Mesenchymal stem cell (in vitro differentiated cells and primary cell): ENCODE data around the gene HLCS.

ENCODE experiments used
- DNase-seq: peaks from one replicate; pipeline ENCODE4 v3.0.0-alpha.2; 2013
- H2AFZ ChIP-seq: one replicate; pipeline ENCODE4 v1.6.1; 2013; ENCODE audit warnings: low read depth, mild to moderate bottlenecking, control low read depth, inconsistent platforms, low read length, moderate library complexity
- H2AK5ac ChIP-seq: 2 replicates; pipeline ENCODE4 v1.6.1; 2013; ENCODE audit warnings: low read length, moderate library complexity, mild to moderate bottlenecking, inconsistent platforms; ENCODE audit not compliant: severe bottlenecking
- H2BK120ac ChIP-seq: one replicate; pipeline ENCODE4 v1.6.1; 2013; ENCODE audit warnings: low read depth, mild to moderate bottlenecking, inconsistent platforms, low read length, moderate library complexity
- H2BK12ac ChIP-seq, 2 experiments: one replicate each; pipeline ENCODE4 v1.6.1; 2013; ENCODE audit warnings: inconsistent platforms in 2 of 2, low read length in 2 of 2, mild to moderate bottlenecking in 2 of 2, moderate library complexity in 2 of 2, control low read depth in 1 of 2
- H2BK15ac ChIP-seq: one replicate; pipeline ENCODE4 v1.6.1; 2013; ENCODE audit warnings: mild to moderate bottlenecking, low read depth, inconsistent platforms; ENCODE audit not compliant: poor library complexity, severe bottlenecking
- H2BK5ac ChIP-seq: 2 replicates; pipeline ENCODE4 v1.6.1; 2013; ENCODE audit warnings: low read depth, mild to moderate bottlenecking, low read length, control low read depth, inconsistent platforms; ENCODE audit not compliant: poor library complexity, severe bottlenecking
- H3K14ac ChIP-seq, 2 experiments: one replicate each; pipeline ENCODE4 v1.6.1; 2013; ENCODE audit warnings: inconsistent platforms in 2 of 2, low read length in 2 of 2, control low read depth in 1 of 2, mild to moderate bottlenecking in 1 of 2, moderate library complexity in 1 of 2
- H3K18ac ChIP-seq, 2 experiments: one replicate each; pipeline ENCODE4 v1.6.1; 2013; ENCODE audit warnings: inconsistent platforms in 2 of 2, low read length in 2 of 2, control low read depth in 1 of 2, low read depth in 1 of 2, mild to moderate bottlenecking in 1 of 2
- H3K23ac ChIP-seq, 2 experiments: one replicate each; pipeline ENCODE4 v1.6.1; 2013; ENCODE audit warnings: inconsistent platforms in 2 of 2, low read length in 2 of 2, mild to moderate bottlenecking in 2 of 2, moderate library complexity in 2 of 2, control low read depth in 1 of 2
- H3K27ac ChIP-seq: 2 replicates; pipeline ENCODE4 v1.5.1; 2013; ENCODE audit warnings: mild to moderate bottlenecking, moderate library complexity, low read length, control low read depth, inconsistent platforms; ENCODE audit not compliant: poor library complexity, severe bottlenecking
- H3K27me3 ChIP-seq, 2 experiments: 2 replicates each; pipeline versions ENCODE4 v1.6.1 to v1.7.0; 2013; ENCODE audit warnings: low read length in 2 of 2, mild to moderate bottlenecking in 2 of 2, moderate library complexity in 2 of 2, control low read depth in 1 of 2, inconsistent platforms in 1 of 2; ENCODE audit not compliant: control insufficient read depth in 1 of 2, insufficient read depth in 1 of 2
- H3K36me3 ChIP-seq, 2 experiments: 2 replicates each; pipeline versions ENCODE4 v1.6.1 to v1.7.0; 2013; ENCODE audit warnings: low read length in 2 of 2, control low read depth in 1 of 2, inconsistent platforms in 1 of 2, low read depth in 1 of 2, mild to moderate bottlenecking in 1 of 2; ENCODE audit not compliant: insufficient read depth in 2 of 2, control insufficient read depth in 1 of 2
- H3K4ac ChIP-seq, 2 experiments: one replicate each; pipeline ENCODE4 v1.6.1; 2013; ENCODE audit warnings: inconsistent platforms in 2 of 2, low read length in 2 of 2, mild to moderate bottlenecking in 2 of 2, moderate library complexity in 2 of 2, control low read depth in 1 of 2, low read depth in 1 of 2
- H3K4me1 ChIP-seq: 2 replicates; pipeline ENCODE4 v1.6.1; 2013; ENCODE audit warnings: low read depth, low read length, control low read depth; ENCODE audit not compliant: control insufficient read depth, insufficient read depth
- H3K4me2 ChIP-seq: 2 replicates; pipeline ENCODE4 v1.6.1; 2013; ENCODE audit warnings: low read length, mild to moderate bottlenecking, inconsistent platforms; ENCODE audit not compliant: poor library complexity, severe bottlenecking
- H3K4me3 ChIP-seq, 2 experiments: 2 replicates each; pipeline versions ENCODE4 v1.5.1 to v1.7.0; 2013; ENCODE audit warnings: low read length in 2 of 2, mild to moderate bottlenecking in 2 of 2, control low read depth in 1 of 2, low read depth in 1 of 2; ENCODE audit not compliant: insufficient read depth in 1 of 2
- H3K79me1 ChIP-seq: replicated peaks from 2 replicates; pipeline ENCODE4 v1.6.1; 2013; ENCODE audit warnings: mild to moderate bottlenecking, control low read depth, low read length, inconsistent platforms; ENCODE audit not compliant: poor library complexity, severe bottlenecking
- H3K9ac ChIP-seq: 2 replicates; pipeline ENCODE4 v1.7.0; 2013; ENCODE audit warnings: mild to moderate bottlenecking, low read length, moderate library complexity
- H3K9me3 ChIP-seq: 2 replicates; pipeline ENCODE4 v1.7.0; 2013; ENCODE audit warnings: mild to moderate bottlenecking, low read length; ENCODE audit not compliant: control insufficient read depth
- H4K8ac ChIP-seq: one replicate; pipeline ENCODE4 v1.6.1; 2013; ENCODE audit warnings: inconsistent platforms, mild to moderate bottlenecking, low read length, moderate library complexity
- H4K91ac ChIP-seq: one replicate; pipeline ENCODE4 v1.6.1; 2013; ENCODE audit warnings: mild to moderate bottlenecking, low read length, inconsistent platforms
- WGBS: methylation state at CpG from one replicate; pipeline ENCODE4 v1.1.7; 2013; ENCODE audit warnings: mixed read lengths; 5-methylcytosine and 5-hydroxymethylcytosine counted together

HLCS gene

DNA sequence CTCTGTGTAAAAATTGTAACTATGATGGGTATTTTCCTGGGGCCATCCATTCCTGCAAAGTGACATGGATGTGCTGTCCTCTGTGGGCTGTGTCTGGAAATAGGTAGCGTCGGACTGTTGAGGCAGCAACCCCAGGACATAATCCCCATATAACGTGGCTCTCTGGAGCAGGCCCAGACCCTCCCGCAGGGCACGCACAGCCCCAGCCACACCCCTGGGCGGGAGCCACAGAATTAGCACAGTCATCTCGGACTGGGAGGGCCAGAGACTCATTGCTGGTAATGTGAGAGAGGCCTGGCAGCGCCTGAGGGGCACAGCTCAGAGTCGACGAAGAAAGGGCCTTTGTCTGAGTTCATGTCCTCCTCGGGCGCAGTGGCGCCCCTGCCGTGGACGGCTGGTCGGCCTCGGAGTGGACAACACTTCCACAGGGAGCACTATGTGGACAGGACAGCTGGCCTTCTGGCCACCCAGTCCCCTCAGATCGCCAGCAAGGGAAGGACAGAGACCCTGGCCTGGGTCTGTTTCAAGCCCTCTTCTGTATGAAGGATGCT, 247.4 kb downstream of the HLCS start:
- Histone ChIP-seq H3K18ac (no peak overlapping the region), H3K4me2 (no peak overlapping the region), H3K9me3 (no peaks in the 10 kb centered on the region), H3K4ac (no peak overlapping the region), H3K36me3 (no peaks in the 10 kb centered on the region), H3K27ac (no peak overlapping the region), H2BK15ac (no peak overlapping the region), H3K79me1 (peaks cover 2% of the 10 kb centered on the region), H3K27me3 (peaks cover 20 to 60% of the 10 kb centered on the region in 2 experiments), H2AFZ (no peak overlapping the region), H2AK5ac (no peak overlapping the region), H3K23ac (no peak overlapping the region), H4K8ac (no peak overlapping the region), H3K14ac (no peak overlapping the region), H2BK12ac (no peak overlapping the region), H3K9ac (no peak overlapping the region), H4K91ac (no peak overlapping the region), H3K4me3 (no peak overlapping the region), H3K4me1 (no peaks in the 10 kb centered on the region), H2BK5ac (no peak overlapping the region), H2BK120ac (no peak overlapping the region)
- no peak for DNase-seq
- WGBS, result 84% methylated on average over 18 of the region's 18 CpGs

DNA sequence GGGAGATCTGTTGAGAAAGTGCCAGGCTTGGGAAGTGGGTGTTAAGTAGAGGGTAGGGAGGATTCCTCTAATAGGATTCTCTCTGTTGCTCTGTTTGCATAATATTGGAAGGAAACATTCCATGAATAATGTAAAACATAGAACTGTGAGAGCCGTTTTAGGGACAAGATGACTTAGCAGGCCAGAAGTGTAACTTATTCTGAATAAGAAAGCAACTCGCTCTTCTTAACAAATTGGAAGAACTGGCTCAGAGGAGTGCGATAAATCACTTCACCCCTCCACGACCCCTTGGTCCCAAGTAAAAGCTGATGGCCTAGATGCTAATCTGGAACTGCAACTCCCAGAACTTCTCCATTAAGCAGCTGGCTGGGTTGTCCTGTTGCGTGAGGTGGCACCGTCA, 248.5 kb downstream of the HLCS start:
- peaks cover 24 to 62% of the 10 kb centered on the region in 2 experiments for H3K27me3 ChIP-seq
- no peaks in the 10 kb centered on the region for H3K36me3 ChIP-seq
- no peak overlapping the region for H4K91ac ChIP-seq
- no peak overlapping the region for H3K4ac ChIP-seq
- no peak for DNase-seq
- no peaks in the 10 kb centered on the region for H3K9me3 ChIP-seq
- no peak overlapping the region for H3K9ac ChIP-seq
- no peak overlapping the region for H2AK5ac ChIP-seq
- H3K4me2 ChIP-seq, result no peak overlapping the region
- H2BK120ac ChIP-seq, result no peak overlapping the region
- H4K8ac ChIP-seq, result no peak overlapping the region
- H3K79me1 ChIP-seq, result peaks cover 2% of the 10 kb centered on the region
- 73% methylated on average over 6 of the region's 6 CpGs for WGBS
- no peak overlapping the region for H3K14ac ChIP-seq
- no peaks in the 10 kb centered on the region for H3K4me1 ChIP-seq
- no peak overlapping the region for H3K27ac ChIP-seq
- H2BK5ac ChIP-seq, result no peak overlapping the region
- H3K23ac ChIP-seq, result no peak overlapping the region
- H3K4me3 ChIP-seq, result no peak overlapping the region
- H3K18ac ChIP-seq, result no peak overlapping the region
- H2AFZ ChIP-seq, result no peak overlapping the region
- no peak overlapping the region for H2BK12ac ChIP-seq
- H2BK15ac ChIP-seq, result no peak overlapping the region

DNA sequence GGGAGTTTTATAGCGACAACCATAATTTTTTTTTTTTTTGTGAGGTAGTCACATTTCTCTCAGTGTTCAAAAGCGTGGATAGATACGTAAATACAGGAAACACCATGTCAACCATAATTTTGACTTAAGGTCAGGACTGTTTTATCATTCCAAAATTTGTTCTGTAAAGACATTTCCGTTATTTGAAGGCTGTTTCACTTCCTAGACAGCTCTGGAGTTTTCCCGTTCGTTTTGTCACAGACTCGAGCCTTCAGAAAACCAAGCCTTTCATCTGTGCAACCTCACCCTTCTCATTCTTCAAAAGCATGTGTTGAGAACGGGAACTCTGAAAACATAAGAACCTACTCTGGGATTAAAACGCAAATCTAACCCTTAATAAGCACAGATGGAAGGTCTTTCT, 249.6 kb downstream of the HLCS start:
- Histone ChIP-seq H3K4ac (no peak overlapping the region), H4K91ac (no peak overlapping the region), H3K4me3 (no peak overlapping the region), H3K4me2 (no peak overlapping the region), H3K18ac (no peak overlapping the region), H2BK15ac (no peak overlapping the region), H2BK120ac (no peak overlapping the region), H4K8ac (no peak overlapping the region), H3K14ac (no peak overlapping the region), H3K36me3 (no peaks in the 10 kb centered on the region), H3K9ac (no peak overlapping the region), H3K4me1 (no peaks in the 10 kb centered on the region), H3K23ac (no peak overlapping the region), H3K9me3 (no peaks in the 10 kb centered on the region), H3K79me1 (peaks cover 2% of the 10 kb centered on the region), H2AFZ (no peak overlapping the region), H2AK5ac (no peak overlapping the region), H3K27ac (no peak overlapping the region), H2BK5ac (no peak overlapping the region), H2BK12ac (no peak overlapping the region), H3K27me3 (peaks cover 29 to 69% of the 10 kb centered on the region in 2 experiments)
- WGBS, result 88% methylated on average over 7 of the region's 9 CpGs
- DNase-seq, result no peak

DNA sequence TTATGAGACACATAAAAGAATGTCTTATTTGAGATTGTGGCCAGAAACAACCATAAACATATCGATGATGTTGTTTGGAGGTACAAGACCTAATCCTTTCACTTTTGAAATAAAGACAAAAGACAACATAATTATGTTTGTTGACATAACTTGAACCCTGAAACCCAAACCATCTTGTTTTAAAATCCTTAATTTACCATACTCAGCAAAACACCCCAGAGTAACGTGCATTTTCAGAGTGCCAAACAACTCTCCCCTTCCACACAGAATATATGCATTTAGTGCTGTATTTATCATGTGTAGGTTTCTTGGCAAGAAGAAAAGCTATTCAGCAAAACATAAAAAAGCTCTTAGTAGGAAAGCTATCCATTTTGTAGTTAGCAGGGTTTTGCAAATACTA, 250.1 kb downstream of the HLCS start:
- Histone ChIP-seq H2BK5ac (no peak overlapping the region), H2BK120ac (no peak overlapping the region), H3K4me1 (no peaks in the 10 kb centered on the region), H2AK5ac (no peak overlapping the region), H3K23ac (no peak overlapping the region), H3K79me1 (peaks cover 2% of the 10 kb centered on the region), H2BK12ac (no peak overlapping the region), H3K4me2 (no peak overlapping the region), H2BK15ac (no peak overlapping the region), H4K8ac (no peak overlapping the region), H2AFZ (no peak overlapping the region), H3K4me3 (no peak overlapping the region), H3K14ac (no peak overlapping the region), H3K9me3 (no peaks in the 10 kb centered on the region), H3K36me3 (no peaks in the 10 kb centered on the region), H3K27ac (no peak overlapping the region), H3K9ac (no peak overlapping the region), H3K27me3 (peaks cover 26 to 73% of the 10 kb centered on the region in 2 experiments), H4K91ac (no peak overlapping the region), H3K4ac (no peak overlapping the region), H3K18ac (no peak overlapping the region)
- no peak for DNase-seq
- WGBS, result 80% methylated on average over 2 of the region's 2 CpGs
